HG03378 (cell line): ENCODE results near the gene UTP25.

Experiments
- ATAC-seq: cut with Tn5 transposase; IDR thresholded peaks from one replicate; pipeline ENCODE4 v1.9.1; 2021; ENCODE audit warnings: mild to moderate bottlenecking, moderate library complexity; ENCODE audit not compliant: unreplicated experiment

The UTP25 gene

DNA sequence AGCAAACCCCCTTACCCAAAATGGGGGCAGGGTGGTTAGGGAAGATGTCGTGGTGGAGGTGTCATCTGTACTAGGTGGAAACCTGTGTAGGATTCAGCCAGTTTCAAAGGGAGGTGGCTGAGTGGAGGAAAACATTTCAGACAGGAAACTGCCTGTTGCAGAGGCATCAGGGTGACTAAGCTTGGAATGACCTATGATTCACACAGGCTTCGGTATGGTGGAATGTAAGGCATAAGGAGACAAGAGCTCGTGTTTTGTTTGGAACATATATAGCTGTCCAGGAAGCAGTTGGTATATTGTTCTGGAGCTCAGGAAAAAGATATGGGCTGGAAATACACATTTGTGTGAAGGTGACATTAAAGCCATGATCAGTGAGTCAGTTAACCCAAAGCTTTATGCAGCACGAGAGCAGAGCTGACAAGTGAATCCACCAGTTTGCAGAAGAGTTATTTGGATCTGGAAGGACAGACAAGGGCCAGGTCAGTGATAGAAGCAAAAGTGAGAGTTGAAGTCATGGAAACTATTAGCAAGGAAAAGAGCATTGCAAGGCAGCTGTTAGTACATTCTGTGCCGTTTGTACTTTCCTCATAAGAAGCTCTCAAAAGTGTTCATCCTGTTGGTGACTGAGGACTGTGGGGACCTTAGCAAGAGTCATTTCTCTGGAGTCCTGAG is 12.2 kb downstream of the UTP25 start:
- no peak for ATAC-seq

GRCh38 chr1:209840611-209841010 is 12.8 kb downstream of the UTP25 start:
- ATAC-seq, result no peak

DNA sequence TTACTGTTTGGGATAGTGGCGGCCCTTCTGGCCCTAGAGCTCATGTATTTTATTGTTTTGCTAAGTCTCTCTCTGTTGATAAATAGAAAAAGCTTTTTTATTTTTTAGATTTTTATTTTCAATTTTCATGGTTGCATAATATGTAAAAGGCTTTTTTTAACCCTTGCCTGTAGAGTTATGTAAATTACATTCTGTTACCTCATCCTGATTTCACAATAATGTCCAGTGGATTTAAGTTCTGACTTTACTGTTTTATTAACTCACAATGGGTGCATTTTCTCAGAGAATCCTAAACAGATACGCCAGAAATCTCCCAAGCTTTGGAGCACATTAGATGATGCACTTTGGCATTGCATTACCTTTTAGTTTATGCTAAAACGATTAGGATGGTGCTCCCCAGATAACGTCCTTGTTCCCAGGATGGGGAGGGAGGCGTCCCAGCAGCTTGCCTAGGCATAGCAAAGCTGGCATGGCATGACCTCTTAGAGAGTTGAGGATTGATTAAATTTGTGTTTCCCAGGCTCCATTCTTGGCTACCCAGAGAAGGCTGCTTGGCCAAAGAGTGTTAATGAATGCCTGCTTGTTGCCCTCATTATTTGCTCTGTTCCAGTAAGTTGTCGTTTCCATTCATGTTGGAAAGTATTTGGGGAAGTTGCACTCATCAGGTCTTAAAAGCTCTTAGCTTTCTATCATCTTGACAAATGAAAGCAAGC is 17.1 kb downstream of the UTP25 start:
- no peak for ATAC-seq

DNA sequence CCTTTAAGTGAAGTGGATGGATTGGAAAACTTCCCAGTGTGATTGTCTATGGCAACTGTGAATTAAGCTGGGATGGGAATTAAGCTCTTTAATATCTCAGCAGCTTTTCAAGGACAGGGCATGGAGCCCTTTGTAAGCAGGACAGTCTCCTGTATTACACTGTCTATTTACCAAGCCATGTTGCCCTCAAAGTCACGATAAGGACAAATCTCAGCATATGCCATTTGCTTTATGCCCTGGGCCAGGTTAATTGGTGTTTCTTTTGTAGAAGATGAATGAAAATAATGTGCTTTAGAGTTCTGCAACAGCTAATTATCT is 17.6 kb downstream of the UTP25 start:
- ATAC-seq, result no peak

- ATAC-seq, result no peak
Measured at GRCh38 chr1:209849388-209849787, 21.6 kb downstream of the UTP25 start.

DNA sequence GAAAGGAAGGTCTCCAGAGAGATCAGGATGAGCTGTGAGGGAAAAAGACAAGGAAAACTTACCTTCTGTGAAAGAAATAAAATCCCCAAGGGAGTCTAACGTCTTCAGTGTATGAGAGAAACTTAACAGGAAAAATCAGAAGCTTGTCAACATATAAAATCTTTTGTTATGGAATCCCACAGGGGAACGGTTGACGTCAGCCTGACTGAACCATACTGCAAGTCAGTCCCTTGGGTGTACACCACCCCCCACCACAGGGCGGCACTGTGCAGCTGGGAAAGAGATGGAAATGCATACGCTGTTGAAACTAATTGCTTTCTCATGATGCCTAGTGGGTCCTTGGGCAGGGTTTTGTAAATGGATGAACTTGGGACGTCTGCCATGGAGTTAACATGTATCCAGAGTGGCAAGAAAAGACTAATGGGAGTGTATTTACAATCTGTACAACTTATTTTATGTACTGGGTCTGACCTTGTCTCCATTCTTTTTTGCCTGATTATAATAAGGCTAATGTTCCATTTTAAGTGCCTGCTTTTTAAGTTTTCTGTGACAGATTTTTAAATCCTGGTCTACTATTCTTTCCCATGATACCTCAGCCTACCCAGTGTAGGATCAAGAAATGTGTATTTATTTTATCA is 22.7 kb downstream of the UTP25 start:
- ATAC-seq, result no peak

GRCh38 chr1:209853676-209854075 is 25.9 kb downstream of the UTP25 start:
- ATAC-seq, result no peak

DNA sequence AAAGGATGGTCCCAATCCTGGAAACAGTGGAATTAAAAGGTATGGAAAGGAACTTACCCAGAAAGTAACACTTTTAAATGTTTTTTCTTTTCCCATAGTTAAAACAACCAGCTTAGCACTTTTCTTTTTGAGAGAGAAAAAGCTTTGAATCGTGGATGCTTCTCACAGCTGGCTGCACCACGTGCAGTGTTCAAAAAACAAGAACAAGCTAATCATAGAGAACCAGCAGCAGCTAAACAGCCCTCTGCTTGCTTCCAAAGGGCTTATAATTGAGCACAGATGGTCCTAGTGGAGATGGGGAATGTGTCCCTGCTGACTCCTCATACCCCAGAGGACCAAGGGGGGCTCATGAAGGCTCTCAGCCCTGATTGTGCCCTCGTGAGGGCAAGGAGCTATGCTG is 26.4 kb downstream of the UTP25 start:
- ATAC-seq, result no peak

DNA sequence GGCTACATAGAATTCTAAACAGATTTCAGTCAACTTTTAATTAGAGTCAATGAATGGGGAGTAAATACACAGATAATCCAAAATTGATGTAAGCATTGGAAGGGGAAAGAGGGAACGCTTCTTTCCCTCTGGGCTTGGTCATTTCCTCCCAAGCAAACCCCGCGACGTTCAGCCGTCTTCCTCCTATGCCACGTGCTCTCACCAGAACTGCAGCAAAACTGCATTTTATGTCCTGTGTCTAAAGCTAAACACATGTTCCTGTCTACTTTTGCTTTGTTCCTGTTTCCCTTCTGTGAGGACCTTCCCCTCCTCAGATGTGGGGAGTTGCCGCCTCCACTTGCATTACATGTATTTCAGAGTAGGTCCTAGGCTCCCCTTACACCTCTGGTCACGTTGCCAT is 27.2 kb downstream of the UTP25 start:
- no peak for ATAC-seq

- no peak for ATAC-seq
Measured at GRCh38 chr1:209855623-209856022, 27.9 kb downstream of the UTP25 start.

DNA sequence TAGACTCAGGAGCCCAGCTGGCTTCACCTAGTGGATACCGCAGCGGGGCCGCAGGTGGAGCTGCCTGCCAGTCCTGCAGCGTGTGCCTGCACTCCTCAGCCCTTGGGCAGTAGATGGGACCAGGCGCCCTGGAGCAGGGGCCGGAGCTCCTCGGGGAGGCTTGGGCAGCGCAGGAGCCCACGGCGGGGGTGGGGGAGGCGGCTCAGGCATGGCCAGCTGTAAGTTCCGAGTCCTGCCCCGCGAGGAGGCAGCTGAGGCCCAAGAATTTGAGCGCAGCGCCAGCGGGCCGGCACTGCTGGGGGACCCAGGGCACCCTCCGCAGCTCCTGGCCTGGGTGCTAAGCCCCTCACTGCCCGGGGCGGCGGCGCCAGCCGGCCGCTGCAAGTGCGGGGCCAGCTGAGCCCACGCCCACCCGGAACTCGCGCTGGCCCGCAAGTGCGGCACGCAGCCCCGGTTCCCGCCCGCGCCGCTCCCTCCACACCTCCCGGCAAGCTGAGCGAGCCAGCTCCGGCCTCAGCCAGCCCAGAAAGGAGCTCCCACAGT is 30.9 kb downstream of the UTP25 start:
- ATAC-seq, result no peak

- peak; percentile 80 for ATAC-seq
Measured at GRCh38 chr1:209860293-209860881, 32.6 kb downstream of the UTP25 start.

- ATAC-seq, result no peak
Measured at GRCh38 chr1:209861242-209861641, 33.5 kb downstream of the UTP25 start.

DNA sequence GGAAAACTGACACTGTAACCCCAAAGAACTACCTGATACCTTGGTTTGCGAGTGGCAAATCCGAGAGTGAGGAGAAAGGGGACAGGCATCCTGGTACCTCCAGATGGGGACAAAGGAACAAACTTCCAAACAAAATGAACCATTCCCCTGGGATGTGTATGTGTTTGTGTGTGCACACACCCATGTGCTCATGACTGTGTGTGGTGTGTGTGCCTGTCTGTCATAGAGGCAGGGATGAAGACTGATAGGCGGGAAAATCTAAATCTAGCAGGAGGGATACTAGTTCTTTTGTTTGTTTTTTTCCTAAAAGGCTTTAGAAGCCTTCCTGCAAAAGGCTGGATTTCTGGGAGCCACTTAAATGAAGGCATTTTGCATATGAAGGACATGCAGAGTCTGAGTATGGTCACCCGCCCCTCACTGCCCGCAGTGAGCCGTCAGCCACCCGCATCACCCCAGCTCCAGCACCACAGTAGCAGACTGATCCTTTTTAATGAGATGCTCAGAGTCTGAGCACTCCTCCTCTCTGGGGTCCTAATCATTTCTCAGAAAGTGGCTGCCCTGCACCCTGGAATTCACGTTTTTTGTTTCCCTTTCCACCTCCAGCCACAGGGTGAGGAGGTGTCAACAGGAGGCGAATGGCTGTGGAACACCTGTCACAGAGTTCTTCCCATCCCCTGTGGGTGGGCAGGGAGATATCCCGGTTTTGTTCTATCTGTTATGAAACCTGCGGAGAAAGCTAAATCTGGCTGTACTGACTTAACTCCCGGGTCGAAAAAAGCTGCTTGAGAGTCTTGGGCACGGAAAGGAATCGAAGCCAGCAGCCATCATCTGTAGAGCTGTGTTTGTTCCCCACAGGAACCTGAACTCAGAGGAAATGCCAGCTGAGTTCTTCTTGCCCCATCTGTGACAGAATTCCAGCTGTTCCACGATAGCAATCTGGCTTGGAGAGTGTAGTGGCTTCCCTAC is 34.9 kb downstream of the UTP25 start:
- ATAC-seq, result no peak

GRCh38 chr1:209863766-209864485 is 36.2 kb downstream of the UTP25 start:
- no peak for ATAC-seq

GRCh38 chr1:209866201-209866600 is 38.4 kb downstream of the UTP25 start:
- ATAC-seq, result no peak

DNA sequence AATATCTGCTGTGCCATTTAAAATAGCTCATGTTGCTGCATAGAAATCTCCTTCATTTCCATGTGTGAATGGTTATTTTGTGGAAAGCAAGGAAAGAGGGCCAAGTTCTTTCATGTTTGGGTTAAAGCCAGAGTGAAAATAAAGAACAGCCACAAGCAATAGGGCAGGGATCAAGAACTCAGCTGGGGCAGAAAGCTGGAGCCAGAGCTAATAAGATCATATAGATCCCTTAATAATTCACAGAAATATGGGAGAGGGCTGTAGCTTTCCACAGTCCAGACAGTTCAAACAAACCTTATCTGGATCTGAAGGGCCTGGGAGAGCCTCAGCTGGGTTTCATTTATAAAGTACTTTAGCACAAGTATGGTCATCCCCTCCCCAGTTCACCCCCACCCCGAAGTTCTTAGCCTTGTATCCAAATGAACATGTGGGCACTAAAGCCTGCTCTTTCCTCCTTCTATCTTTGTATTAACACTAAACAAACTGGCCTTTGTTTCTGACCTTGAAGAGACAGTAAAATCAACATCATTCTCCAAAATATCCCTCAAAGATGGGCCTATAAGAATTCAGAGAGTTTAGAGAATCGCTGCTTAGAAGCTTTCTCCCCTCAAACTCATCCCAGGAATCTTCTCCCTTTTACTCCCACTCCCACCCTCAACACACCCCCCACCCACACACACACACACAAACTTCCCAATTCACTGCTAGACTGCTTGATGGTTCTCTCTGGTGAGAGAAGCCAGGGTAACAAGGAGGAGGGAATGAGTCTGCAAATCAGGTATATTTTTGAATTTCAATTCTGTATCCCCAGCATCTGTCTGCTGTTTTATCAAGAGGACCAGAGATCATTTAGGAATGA is 41.7 kb downstream of the UTP25 start:
- no peak for ATAC-seq

DNA sequence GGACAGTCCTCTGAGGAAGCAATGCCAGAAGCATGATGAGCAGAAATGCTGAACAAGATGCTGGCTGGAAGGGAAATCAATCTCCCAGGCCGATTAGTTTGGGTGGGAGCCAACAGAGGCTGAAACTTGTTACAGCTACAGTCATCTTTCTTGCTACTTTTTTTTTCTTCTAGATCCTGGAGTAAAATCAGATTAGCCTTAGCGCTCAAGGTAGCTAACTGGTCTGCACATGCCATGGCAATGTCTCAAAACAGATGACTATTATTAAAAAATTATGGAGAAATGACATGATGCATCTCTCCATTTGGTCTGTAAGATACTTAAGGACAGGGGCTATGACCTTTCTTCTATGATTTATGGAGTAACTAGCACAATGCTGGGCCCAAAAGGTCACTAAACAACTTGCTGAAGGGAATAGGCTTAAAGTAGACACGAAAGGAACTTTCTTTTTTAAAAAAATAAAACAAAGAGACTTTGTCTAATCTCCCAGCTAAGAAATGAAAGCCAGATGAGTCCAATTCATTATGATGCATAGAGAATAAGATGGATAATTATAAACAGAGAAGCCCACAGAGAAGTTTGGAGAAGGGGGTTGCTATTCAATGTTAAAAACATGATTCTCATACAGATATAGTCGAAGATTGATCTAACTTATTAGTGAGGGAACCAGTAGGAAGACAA is 42.5 kb downstream of the UTP25 start:
- ATAC-seq, result no peak
